Measurements from ENCODE around the gene BBS7.

DNA sequence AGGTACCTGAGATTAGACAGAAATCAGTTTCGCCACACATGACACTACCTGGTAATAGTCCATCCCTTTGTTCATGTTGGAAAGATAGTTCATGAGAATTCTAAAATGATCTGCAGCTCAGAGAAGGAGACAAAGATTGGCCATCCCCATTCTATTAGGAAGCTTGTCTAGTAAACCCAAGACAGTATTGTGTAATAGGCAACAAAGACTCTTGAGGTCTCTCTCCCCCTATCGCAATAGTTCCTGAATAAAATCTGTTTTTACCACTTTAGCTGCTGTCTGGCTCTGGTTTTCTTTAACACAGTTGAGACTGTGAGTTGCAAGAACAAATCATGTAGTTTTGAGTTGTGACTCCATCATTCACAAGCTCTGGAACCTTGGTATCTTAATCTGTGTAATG, 14.8 kb upstream of the BBS7 start:
- TF ChIP-seq, protein P1, sequence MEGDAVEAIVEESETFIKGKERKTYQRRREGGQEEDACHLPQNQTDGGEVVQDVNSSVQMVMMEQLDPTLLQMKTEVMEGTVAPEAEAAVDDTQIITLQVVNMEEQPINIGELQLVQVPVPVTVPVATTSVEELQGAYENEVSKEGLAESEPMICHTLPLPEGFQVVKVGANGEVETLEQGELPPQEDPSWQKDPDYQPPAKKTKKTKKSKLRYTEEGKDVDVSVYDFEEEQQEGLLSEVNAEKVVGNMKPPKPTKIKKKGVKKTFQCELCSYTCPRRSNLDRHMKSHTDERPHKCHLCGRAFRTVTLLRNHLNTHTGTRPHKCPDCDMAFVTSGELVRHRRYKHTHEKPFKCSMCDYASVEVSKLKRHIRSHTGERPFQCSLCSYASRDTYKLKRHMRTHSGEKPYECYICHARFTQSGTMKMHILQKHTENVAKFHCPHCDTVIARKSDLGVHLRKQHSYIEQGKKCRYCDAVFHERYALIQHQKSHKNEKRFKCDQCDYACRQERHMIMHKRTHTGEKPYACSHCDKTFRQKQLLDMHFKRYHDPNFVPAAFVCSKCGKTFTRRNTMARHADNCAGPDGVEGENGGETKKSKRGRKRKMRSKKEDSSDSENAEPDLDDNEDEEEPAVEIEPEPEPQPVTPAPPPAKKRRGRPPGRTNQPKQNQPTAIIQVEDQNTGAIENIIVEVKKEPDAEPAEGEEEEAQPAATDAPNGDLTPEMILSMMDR (conservative IDR thresholded peaks at IDR 0.05): no peak
- no peak for TF ChIP-seq ZFX (IDR thresholded peaks at IDR 0.05)
